HG03139 (cell line): ENCODE results near the gene LRCH4.
"Not testable (repeated sequence)": the region's sequence is repeated elsewhere in the genome, so short reads cannot be mapped to it uniquely, and the experiment has no call there.

Experiments
- ATAC-seq: cut with Tn5 transposase; IDR thresholded peaks from one replicate; pipeline ENCODE4 v1.9.1; 2021; ENCODE audit not compliant: unreplicated experiment

The LRCH4 gene

DNA sequence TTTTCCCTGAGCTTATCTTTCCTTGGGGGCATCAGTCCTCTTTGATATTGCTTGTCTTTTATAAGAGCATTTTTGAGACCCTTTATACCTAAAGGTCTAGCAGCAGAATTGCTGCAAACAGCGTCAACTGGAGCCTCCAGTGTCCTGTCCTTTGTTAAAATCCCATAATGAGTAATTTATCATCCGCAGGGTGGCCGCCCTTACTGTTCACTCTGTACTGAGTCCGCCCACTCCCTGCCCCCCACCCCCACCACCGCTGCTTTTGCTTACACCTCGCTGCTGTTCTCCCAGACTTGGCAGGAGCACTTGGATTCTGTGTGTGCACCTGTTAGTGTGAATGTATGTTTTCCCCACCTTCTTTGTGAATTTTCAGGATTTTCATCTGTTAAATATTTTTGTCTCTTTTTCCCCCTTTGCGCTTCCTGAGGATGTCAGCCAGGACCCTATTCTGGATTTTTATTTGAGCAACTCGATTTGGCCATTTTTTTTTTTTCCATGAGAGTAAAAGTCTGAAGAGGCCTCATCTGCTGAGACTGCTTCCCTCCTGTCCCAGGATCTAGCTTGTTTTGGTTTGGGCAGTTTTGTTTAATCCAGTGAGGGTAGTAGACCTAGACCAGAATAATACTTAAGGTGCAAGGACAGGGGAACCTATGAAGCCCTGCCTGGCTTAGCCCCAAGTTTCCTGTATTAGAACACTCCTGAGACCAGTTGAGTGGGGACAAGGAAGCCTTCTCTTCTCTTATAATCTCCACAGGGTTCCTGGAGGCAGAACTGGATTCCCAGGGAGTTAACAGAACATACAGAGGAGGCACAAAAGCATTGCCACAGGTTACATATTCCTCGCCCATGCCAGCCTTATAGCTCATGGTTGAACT lies 38.8 kb downstream of the LRCH4 start:
- no peak for ATAC-seq

GRCh38 chr7:100546129-100546925 lies 39.6 kb downstream of the LRCH4 start:
- no peak for ATAC-seq

DNA sequence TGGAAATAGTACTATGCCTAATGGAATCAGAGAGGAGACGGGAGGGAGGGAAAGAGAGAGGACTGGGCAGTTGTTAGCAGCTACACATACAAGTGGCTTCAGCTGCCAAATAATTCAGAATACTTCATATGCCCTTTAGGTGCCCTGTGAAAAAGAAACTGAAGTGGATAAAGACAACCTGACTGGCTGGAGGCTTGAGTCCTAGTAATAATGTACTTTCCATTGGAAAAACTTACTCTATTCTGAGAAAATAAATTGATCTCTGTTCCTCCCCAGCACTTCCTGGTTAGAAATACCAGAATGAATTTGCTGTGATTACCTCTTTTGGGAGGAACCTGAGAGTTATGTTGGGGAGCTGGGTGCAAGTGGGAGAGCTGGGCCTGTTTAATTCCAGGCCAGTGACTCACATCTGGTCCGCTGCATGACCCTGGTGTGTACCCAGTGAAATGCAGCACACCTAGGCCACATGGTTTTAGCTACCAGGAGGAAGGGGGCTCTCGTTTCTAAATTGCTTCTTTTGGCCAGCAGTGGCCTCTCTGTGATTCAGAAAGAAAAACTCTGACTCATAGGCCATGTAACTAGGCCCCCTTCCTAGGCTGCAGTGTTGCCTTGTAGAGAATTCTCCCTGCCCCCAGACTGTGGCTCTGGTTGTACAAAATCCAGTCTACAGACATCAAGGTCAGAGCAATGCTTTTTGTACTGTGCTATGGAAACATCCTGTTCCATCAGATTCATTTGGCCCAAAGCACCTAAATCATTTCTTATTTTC lies 40.4 kb downstream of the LRCH4 start:
- ATAC-seq = no peak

GRCh38 chr7:100544967-100545359 lies 41.0 kb downstream of the LRCH4 start:
- no peak for ATAC-seq

- no peak for ATAC-seq
Measured at GRCh38 chr7:100544386-100544785, 41.5 kb downstream of the LRCH4 start.

GRCh38 chr7:100543586-100543985 lies 42.3 kb downstream of the LRCH4 start:
- no peak for ATAC-seq

DNA sequence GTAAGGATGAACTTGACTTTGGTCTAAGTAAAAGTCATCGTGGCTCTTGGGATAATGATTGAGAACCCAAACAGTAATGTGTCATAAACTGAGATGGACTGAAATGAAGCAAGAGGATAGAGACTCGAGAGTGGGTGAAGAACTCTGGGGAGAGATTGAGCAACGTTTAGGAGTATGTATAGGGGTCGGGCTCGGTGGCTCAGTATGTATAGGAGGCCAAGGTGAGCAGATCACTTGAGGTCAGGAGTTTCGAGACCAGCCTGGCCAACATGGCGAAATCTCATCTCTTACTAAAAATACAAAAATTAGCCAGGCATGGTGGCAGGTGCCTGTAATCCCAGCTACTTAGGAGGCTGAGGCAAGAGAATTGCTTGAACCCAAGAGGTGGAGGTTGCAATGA lies 44.6 kb downstream of the LRCH4 start:
- not testable (repeated sequence) for ATAC-seq

DNA sequence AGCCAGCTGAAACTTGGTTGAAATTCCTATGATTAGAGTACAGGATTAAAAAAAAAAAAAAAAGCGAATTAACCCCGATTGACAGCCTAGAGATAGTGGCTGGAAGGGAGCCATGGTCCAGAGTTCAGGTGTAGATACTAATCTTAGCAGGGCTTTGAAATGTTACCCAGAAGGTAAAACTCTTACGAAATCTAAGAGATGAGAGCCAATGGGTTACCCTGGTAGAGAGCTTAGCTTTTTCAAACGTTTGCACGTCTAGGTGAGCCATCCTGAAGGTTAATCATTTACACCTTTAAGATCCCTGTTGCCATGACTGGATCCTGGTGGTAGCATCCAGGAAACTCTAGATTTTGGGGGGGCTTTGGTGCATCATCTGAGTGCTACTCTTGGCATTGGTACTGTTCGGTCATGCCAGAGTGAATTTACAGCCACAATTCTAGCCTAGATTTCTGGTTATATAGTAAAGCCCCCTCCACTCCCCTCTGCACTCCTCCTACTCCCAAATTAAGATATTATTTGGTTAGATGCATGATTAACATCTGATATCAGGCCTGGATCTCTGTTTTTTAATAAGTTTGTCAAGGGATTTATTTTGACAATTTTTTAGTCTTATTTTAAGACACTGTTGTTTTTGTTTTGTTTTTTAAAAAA lies 45.7 kb downstream of the LRCH4 start:
- no peak for ATAC-seq

DNA sequence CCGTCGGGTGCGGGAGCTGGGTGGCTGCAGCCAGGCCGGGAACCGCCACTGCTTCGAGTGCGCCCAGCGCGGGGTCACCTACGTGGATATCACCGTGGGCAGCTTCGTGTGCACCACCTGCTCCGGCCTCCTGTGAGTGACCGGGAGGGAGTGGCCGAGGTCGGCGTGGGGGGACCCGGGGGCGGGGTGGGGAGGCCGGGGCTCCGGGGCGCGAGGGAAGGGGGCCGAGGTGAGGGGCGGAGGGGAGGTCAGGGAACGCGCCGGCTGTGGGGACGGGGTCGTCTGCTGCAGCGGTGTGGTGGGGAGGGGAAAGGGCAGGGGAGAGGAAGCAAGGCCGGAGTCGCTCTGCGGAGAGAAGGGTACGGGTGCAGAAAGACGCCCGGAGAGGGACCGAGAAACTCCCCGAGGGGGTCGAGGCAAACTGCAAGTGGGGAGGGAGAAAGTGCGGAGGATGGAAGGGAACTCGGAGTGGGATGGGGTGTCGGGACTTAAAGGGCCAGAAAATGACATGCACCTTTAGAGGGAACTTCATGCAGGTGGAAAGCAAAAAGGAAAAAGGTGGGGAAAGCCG lies 46.4 kb downstream of the LRCH4 start:
- ATAC-seq = no peak

GRCh38 chr7:100538654-100539435 lies 47.1 kb downstream of the LRCH4 start, which contains the start of gene AGFG2:
Gene AGFG2 (plus strand): TSS chr7:100539203. CDS start chr7:100539347, 144 bp downstream.
- peak; percentile 93 for ATAC-seq

GRCh38 chr7:100538348-100538653 lies 47.6 kb downstream of the LRCH4 start:
- peak; percentile 2 for ATAC-seq

DNA sequence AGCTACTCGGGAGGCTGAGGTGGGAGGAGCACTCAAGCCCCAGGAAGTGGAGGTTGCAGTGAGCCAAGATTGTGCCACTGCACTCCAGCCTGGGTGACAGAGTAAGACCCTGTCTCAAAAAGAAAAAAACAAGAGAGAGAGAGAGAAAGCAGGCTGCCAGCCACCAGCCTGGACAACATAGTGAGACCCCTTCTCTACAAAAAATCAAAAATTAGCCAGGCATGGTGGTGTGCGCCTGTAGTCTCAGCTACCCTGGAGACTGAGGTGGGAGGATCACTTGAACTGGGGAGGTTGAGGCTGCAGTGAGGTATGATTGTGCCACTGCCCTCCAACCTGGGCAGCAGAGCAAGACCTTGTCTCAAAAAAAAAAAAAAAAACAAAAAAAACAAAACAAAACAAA lies 49.2 kb downstream of the LRCH4 start:
- not testable (repeated sequence) for ATAC-seq

- not testable (repeated sequence) for ATAC-seq
Measured at GRCh38 chr7:100535982-100536381, 49.9 kb downstream of the LRCH4 start.

GRCh38 chr7:100532165-100533022 lies 53.5 kb downstream of the LRCH4 start:
- no peak for ATAC-seq

GRCh38 chr7:100528108-100528866 lies 57.6 kb downstream of the LRCH4 start:
- ATAC-seq = not testable (repeated sequence)
